HG02840 (cell line): Measurements from ENCODE around the gene TOPORS.

Experiments used
- ATAC-seq: cut with Tn5 transposase; IDR thresholded peaks from one replicate; pipeline ENCODE4 v1.9.1; 2021; ENCODE audit warnings: mild to moderate bottlenecking, moderate library complexity, moderate number of reproducible peaks; ENCODE audit not compliant: unreplicated experiment, low FRiP score

Gene TOPORS

DNA sequence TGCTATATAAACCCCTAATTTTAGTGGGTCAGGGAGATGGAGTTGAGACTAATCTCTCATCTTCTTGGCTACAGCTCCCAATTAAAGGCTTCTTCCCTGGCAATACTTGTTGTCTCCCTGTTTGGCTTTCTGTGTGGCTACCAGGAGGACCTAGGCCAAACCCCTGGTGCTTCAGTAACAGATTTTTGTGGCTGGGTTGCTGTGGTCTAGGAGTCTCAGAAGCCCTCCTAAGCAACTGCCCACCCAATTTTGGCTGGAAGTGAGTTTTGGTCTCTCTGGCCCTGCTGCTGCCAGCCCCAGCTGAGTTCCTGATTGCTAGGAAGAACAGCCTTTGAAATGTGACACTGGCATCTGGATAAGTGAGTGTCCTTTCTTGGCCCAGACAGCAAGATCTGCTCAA lies 36.1 kb downstream of the TOPORS start:
- no peak for ATAC-seq

DNA sequence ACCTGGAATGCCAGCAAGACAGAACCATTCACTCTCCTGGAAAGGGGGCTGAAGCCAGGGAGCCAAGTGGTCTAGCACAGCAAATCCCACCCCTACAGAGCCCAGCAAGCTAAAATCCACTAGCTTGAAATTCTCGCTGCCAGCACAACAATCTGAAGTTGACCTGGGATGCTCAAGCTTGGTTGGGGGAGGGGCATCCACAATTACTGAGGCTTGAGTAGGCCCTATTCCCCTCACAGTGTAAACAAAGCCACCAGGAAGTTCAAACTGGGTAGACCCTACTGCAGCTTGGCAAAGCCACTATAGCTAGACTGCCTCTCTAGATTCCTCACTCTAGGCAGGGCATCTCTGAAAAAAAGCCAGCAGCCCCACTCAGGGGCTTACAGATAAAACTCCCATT lies 43.7 kb downstream of the TOPORS start:
- no peak for ATAC-seq

DNA sequence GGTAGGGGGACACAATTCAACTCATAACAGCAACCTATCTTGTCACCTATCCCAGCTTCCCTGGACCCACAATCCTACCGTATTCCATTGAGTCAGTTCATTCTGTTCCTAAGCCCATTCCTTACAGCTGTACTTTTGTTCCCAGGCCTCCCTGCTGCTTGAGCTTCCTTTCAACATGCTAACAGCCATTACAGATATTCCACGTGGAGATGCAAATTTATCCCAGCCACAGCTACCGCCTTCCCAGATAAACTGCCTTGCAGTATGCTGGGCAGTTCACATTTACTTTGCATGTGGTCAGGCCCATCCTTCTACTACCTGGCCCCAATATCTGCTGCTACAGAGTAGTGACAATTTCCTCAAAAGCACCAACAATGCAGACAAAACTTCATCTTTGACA lies 49.4 kb downstream of the TOPORS start:
- ATAC-seq = no peak

DNA sequence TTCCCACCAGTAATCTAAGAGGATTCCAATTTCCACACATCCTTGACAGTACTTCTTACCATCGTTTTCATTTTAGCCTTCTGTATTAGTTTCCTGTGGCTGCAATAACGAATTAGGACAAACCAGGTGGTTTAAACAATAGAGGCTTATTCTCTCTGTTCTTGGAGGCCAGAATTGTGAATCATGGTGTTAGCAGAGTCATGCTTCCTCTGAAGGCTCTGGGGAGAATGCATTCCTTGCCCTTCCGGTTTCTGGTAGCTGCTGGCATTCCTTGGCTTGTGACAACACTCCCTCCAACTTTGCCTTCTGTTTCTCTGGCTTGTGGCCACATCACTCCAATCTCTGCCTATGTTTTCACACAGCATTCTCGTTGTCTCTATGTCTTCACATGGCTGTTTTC lies 49.9 kb downstream of the TOPORS start:
- ATAC-seq = no peak

DNA sequence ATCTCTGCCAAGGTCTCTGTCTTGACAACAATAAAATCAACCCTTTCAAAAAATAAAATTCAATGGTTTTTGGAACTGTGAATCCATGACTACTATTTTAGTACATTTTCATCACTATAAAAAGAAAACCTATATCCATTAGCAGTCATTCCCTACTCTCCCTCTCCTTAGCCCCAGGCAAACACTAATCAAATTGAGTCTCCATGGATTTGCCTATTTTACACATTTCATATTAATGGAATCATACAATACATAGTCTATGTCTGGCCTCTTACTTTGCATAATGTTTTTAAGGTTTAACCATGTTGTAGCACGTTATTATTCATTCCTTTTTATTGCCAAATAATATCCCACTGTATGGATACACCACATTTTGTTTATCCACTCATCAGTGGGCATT lies 50.5 kb downstream of the TOPORS start:
- ATAC-seq = no peak

DNA sequence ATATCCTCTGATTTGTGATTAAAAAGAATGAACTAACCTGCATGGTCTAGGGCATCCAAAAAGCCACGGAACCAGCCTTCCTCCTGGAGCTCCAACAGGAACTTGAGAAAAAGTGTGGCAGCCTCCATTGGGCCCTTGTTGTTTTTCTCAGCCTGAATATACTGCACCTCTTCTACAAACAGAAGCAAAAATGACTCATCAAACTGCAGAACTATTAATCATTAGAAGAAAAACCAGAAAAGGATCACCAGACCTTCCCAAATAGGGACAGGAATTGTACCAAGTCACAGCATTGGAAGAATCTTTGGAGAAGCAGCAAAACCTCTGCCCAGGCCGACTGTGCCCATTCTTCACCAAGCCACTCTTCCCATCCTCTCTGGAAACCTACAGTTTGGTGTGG lies 51.6 kb downstream of the TOPORS start:
- no peak for ATAC-seq

DNA sequence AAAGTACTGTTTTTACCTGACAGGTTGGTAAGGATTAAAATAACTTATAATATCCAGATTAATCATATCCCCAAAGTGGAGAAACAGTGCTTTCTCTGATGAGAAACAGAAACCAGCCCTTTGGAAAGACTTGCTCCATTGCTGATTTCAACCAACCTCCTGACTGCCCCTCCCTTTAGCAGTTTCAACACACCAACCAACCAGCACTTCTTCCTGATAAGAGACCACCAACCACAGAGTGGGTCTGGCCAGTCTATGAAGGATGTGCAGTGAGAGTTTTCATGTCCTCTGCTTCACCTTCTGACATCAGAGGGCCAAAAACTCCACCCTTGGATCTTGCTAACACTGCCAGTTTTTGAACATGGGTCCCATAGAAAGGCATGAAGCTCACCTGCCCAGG lies 54.5 kb downstream of the TOPORS start:
- ATAC-seq = no peak

DNA sequence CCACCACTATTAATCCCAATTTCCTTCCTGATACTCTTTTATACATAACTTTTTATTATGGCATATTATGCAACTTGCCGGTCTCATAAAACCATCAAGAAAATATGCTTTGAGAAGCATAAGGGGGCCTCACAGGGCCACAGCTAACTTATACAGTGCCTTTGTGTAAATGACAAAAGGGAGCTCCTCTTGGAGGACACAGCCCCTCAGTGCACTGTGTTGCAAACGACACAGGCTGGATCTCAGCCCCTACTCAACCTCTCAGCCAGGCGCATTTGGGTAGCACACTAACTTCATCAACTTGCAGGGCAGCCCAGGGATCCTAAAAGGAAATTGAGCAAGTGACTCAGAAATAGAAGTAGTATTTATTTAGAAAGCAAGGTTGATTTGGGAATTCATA lies 61.8 kb downstream of the TOPORS start:
- ATAC-seq = no peak
